A549 (cell line): ENCODE data around the gene NARS2. TPM values are rescaled to one million over a fixed set of nuclear protein-coding genes. Genes with fewer than 3 reads are reported as not detected.

Source experiments
- ATAC-seq, 2 experiments: fragments of 200-7000 bp in 1 of 2; fragments of >200 bp in 1 of 2; cut with Nextera tagmentation in 1 of 2; cut with Tn5 transposase in 1 of 2; 3 replicates each; pipeline versions ENCODE4 v1.8.0 to v1.9.1; 2018 to 2020; ENCODE audit warnings: mild to moderate bottlenecking in 1 of 2, moderate library complexity in 1 of 2
- CTCF ChIA-PET: fragments of 300-600 bp; sonication (Branson Sonifier 250); formaldehyde crosslinking; extraction: SDS; loops from one replicate; lab custom pipeline; 2021; ENCODE audit warnings: antibody characterized with exemption, inconsistent platforms; lab: Yijun Ruan, JAX
- POLR2A ChIA-PET: fragments of 350-600 bp; formaldehyde crosslinking; extraction: SDS; loops from one replicate; lab custom pipeline; 2021; ENCODE audit warnings: antibody characterized with exemption, inconsistent platforms; lab: Yijun Ruan, JAX
- DNase-seq, 2 experiments: peaks; one replicate each; pipeline versions ENCODE4 v3.0.0 to v3.0.0-alpha.2; 2011 to 2016; ENCODE audit warnings: low read depth in 1 of 2, low spot score in 1 of 2
- FAIRE-seq: peaks from 2 replicates; lab custom pipeline; 2011; peaks lifted over from hg19 to GRCh38; lab: Jason Lieb, UNC
- H3K27ac ChIP-seq, 2 experiments: fragments of >200 bp; sonication (Bioruptor Twin); formaldehyde crosslinking; 3 replicates each; pipeline ENCODE4 v1.5.1; 2016 to 2017
- H3K4me1 ChIP-seq: fragments of >200 bp; sonication (Bioruptor Twin); formaldehyde crosslinking; 3 replicates; pipeline ENCODE4 v1.6.1; 2016
- H3K4me2 ChIP-seq: fragments of >200 bp; sonication (Bioruptor Twin); formaldehyde crosslinking; 3 replicates; pipeline ENCODE4 v1.6.1; 2016
- H3K4me3 ChIP-seq: fragments of >200 bp; sonication (Bioruptor Twin); formaldehyde crosslinking; 3 replicates; pipeline ENCODE4 v1.5.1; 2016
- H3K9me3 ChIP-seq: fragments of >200 bp; sonication (Bioruptor Twin); formaldehyde crosslinking; 3 replicates; pipeline ENCODE4 v1.6.1; 2016
- ATOH8 ChIP-seq: fragments of 250-450 bp; sonication (Bioruptor Pico); IDR thresholded peaks from 2 replicates; pipeline ENCODE4 v1.5.0; 2020; ENCODE audit warnings: low read depth, mild to moderate bottlenecking, moderate library complexity
- BCL3 ChIP-seq: fragments of >200 bp; sonication (Bioruptor Twin); formaldehyde crosslinking; IDR thresholded peaks from 3 replicates; pipeline ENCODE4 v1.6.1; 2016
- BHLHE40 ChIP-seq: IDR thresholded peaks from 2 replicates; pipeline ENCODE4 v1.6.1; 2012; ENCODE audit warnings: low read depth, low read length, inconsistent platforms
- CBX2 ChIP-seq: fragments of 200-600 bp; sonication (generic); IDR thresholded peaks from 2 replicates; pipeline ENCODE4 v1.6.1; 2016; ENCODE audit warnings: low read depth, mild to moderate bottlenecking, borderline replicate concordance
- CBX8 ChIP-seq: fragments of 200-600 bp; sonication (generic); IDR thresholded peaks from 2 replicates; pipeline ENCODE4 v1.6.1; 2016
- CEBPB ChIP-seq, 2 experiments: fragments of >200 bp in 1 of 2; sonication (Bioruptor Twin) in 1 of 2; formaldehyde crosslinking in 1 of 2; IDR thresholded peaks; 2 replicates each; pipeline ENCODE4 v1.6.1; 2012 to 2016
- CHD4 ChIP-seq: fragments of 200-600 bp; sonication (generic); IDR thresholded peaks from 2 replicates; pipeline ENCODE4 v1.6.1; 2016; ENCODE audit warnings: antibody characterized with exemption, mild to moderate bottlenecking, borderline replicate concordance
- CTCF ChIP-seq: fragments of >200 bp; sonication (Bioruptor Twin); formaldehyde crosslinking; IDR thresholded peaks from 3 replicates; pipeline ENCODE4 v1.5.1; 2016
- EHMT2 ChIP-seq: fragments of 200-600 bp; sonication (generic); IDR thresholded peaks from 2 replicates; pipeline ENCODE4 v1.6.1; 2016; ENCODE audit warnings: antibody characterized with exemption, low read depth, mild to moderate bottlenecking, moderate library complexity
- EP300 ChIP-seq, 2 experiments: fragments of >200 bp; sonication (Bioruptor Twin); formaldehyde crosslinking; IDR thresholded peaks; 2 replicates in 1 of 2; 3 replicates in 1 of 2; pipeline ENCODE4 v1.6.1; 2016 to 2017
- FOSB ChIP-seq: fragments of 250-450 bp; sonication (Bioruptor Pico); IDR thresholded peaks from 2 replicates; pipeline ENCODE4 v1.5.0; 2020; ENCODE audit warnings: mild to moderate bottlenecking, moderate library complexity
- HES2 ChIP-seq: fragments of >200 bp; sonication (Bioruptor Twin); formaldehyde crosslinking; IDR thresholded peaks from 2 replicates; pipeline ENCODE4 v1.6.1; 2016
- HOXB5 ChIP-seq: fragments of 250-450 bp; sonication (Bioruptor Pico); IDR thresholded peaks from 2 replicates; pipeline ENCODE4 v1.5.0; 2020; ENCODE audit warnings: mild to moderate bottlenecking, moderate library complexity
- JUN ChIP-seq, 2 experiments: fragments of >200 bp; sonication (Bioruptor Twin); formaldehyde crosslinking; IDR thresholded peaks; 2 replicates in 1 of 2; 3 replicates in 1 of 2; pipeline ENCODE4 v1.6.1; 2016 to 2017
- JUNB ChIP-seq: fragments of >200 bp; sonication (Bioruptor Twin); formaldehyde crosslinking; IDR thresholded peaks from 2 replicates; pipeline ENCODE4 v1.6.1; 2016
- MAFK ChIP-seq: fragments of 450-650 bp; IDR thresholded peaks from 2 replicates; pipeline ENCODE4 v1.6.1; 2014; ENCODE audit not compliant: partially characterized antibody
- MAZ ChIP-seq: fragments of 150-350 bp; IDR thresholded peaks from 2 replicates; pipeline ENCODE4 v1.6.1; 2014; ENCODE audit warnings: antibody characterized with exemption, low read depth, low read length, borderline replicate concordance
- MYC ChIP-seq: IDR thresholded peaks from 2 replicates; pipeline ENCODE4 v1.6.1; 2012; ENCODE audit warnings: mild to moderate bottlenecking, inconsistent platforms, low read length, improper control_type of control experiment, borderline replicate concordance
- NFE2L2 ChIP-seq: fragments of 150-350 bp; conservative IDR thresholded peaks from 2 replicates; pipeline ENCODE4 v1.6.1; 2014; ENCODE audit warnings: low read length
- NR3C1 ChIP-seq: fragments of >200 bp; sonication (Bioruptor Twin); formaldehyde crosslinking; IDR thresholded peaks from 3 replicates; pipeline ENCODE4 v1.6.1; 2017
- PHF8 ChIP-seq: fragments of 200-600 bp; sonication (generic); IDR thresholded peaks from 2 replicates; pipeline ENCODE4 v1.6.1; 2016; ENCODE audit warnings: low read depth, mild to moderate bottlenecking, antibody characterized with exemption, moderate library complexity, borderline replicate concordance
- POLR2A ChIP-seq: IDR thresholded peaks from 2 replicates; pipeline ENCODE4 v1.6.1; 2012; ENCODE audit warnings: mild to moderate bottlenecking, low read length
- RAD21 ChIP-seq, 2 experiments: fragments of >200 bp in 1 of 2; sonication (Bioruptor Twin) in 1 of 2; formaldehyde crosslinking in 1 of 2; IDR thresholded peaks in 1 of 2; conservative IDR thresholded peaks in 1 of 2; 2 replicates in 1 of 2; 3 replicates in 1 of 2; pipeline ENCODE4 v1.6.1; 2012 to 2018; ENCODE audit warnings: inconsistent platforms in 1 of 2
- RARB ChIP-seq: fragments of 250-450 bp; sonication (Bioruptor Pico); IDR thresholded peaks from 2 replicates; pipeline ENCODE4 v1.8.0; 2021; ENCODE audit warnings: mild to moderate bottlenecking, moderate library complexity
- SMC3 ChIP-seq: fragments of >200 bp; sonication (Bioruptor Twin); formaldehyde crosslinking; IDR thresholded peaks from 3 replicates; pipeline ENCODE4 v1.6.1; 2018; ENCODE audit warnings: inconsistent platforms
- USF2 ChIP-seq: fragments of 450-650 bp; IDR thresholded peaks from 2 replicates; pipeline ENCODE4 v1.6.1; 2014; ENCODE audit warnings: antibody characterized with exemption
- ZFP36 ChIP-seq: fragments of 450-650 bp; IDR thresholded peaks from 2 replicates; pipeline ENCODE4 v1.6.1; 2014; ENCODE audit warnings: borderline replicate concordance; ENCODE audit not compliant: partially characterized antibody
- ZSCAN20 ChIP-seq: fragments of 250-450 bp; sonication (Bioruptor Pico); IDR thresholded peaks from 2 replicates; pipeline ENCODE4 v1.8.0; 2022; ENCODE audit warnings: mild to moderate bottlenecking, moderate library complexity
- WGBS: methylation state at CpG from one replicate; pipeline ENCODE4 v1.1.6; 2017; ENCODE audit errors: missing lambda C conversion rate; 5-methylcytosine and 5-hydroxymethylcytosine counted together
- polyA plus RNA-seq, 4 experiments: library from polyadenylated mRNA; depleted of rRNA in 3 of 4; stranded (reverse); fragments of >200 nt; fragmentation: RNase III in 1 of 4; extraction: RNeasy Plus Mini Kit Qiagen cat#74134 plus additional on column Dnase treatment in 1 of 4; gene quantifications; 2 replicates in 3 of 4; 3 replicates in 1 of 4; pipeline ENCODE4 v1.2.3, GENCODE V29; 2011 to 2017

Gene NARS2
- polyA plus RNA-seq, 2 of the 4 experiments (the other 2 are of a cell fraction), result 29.7 to 57.7 TPM

GRCh38 chr11:78420255-78420764 lies 154.4 kb downstream of the NARS2 start:
- peak overlapping the region; percentile 35 for H3K4me3 ChIP-seq
- TF ChIP-seq BHLHE40 (no peak), BCL3 (no peak), JUNB (no peak), RAD21 (conservative IDR thresholded peaks at IDR 0.05 in 1 of 2, IDR thresholded peaks at IDR 0.05 in 1 of 2) (peak; percentile 48; a peak in 4 of 5 replicates), RARB (CRISPR knock-in tag) (no peak), SMC3 (peak; percentile 27; the same call in 1 of the 3 replicates), NFE2L2 (no peak), CHD4 (no peak), ATOH8 (CRISPR knock-in tag) (no peak), CTCF (peak; percentile 59)
- TF ChIP-seq, all 56 proteins: peak for 3
- H3K9me3 ChIP-seq, result no peaks in the 10 kb centered on the region
- peak overlapping the region; percentile 49 to 78; a peak in 5 of 6 replicates for H3K27ac ChIP-seq
- H3K4me1 ChIP-seq, result peaks cover 44% of the 10 kb centered on the region
- POLR2A ChIA-PET, result interaction anchor here (0.9 kb wide), 1 partner anchor 155 kb away, joined by 3 read pairs; no protein-coding TSS in a partner anchor
- peak; percentile 64 to 85 for DNase-seq
- FAIRE-seq, result no peak
- 4% methylated on average over 9 of the region's 9 CpGs for WGBS
- CTCF ChIA-PET, result interaction anchor here (0.7 to 5.9 kb wide), 9 partner anchors 8 to 154 kb away, joined by 3 to 63 read pairs (median 4); partner anchors contain the start of gene NARS2
- H3K4me2 ChIP-seq, result peak overlapping the region; percentile 82
- peak; percentile 5 to 34 for ATAC-seq

- WGBS, result 15% methylated on average over 5 of the region's 5 CpGs
- CTCF ChIA-PET, result interaction anchor here (0.6 to 5.9 kb wide), 8 partner anchors 11 to 197 kb away, joined by 3 to 63 read pairs (median 4); partner anchors contain the start of gene NARS2
- POLR2A ChIA-PET, result interaction anchor here (0.9 to 3.1 kb wide), 2 partner anchors 156 to 280 kb away, joined by 3 to 8 read pairs; partner anchors contain the start of gene ALG8
- Histone ChIP-seq H3K4me1 (peaks cover 36% of the 10 kb centered on the region), H3K27ac (peak overlapping the region in 1 of 2 experiments; percentile 78; a peak in 2 of 6 replicates), H3K4me2 (peak overlapping the region; percentile 82), H3K4me3 (no peak overlapping the region), H3K9me3 (no peaks in the 10 kb centered on the region)
- DNase-seq (peak; percentile 24 to 71), FAIRE-seq (no peak), ATAC-seq (peak; percentile 24 to 39)
- TF ChIP-seq ZSCAN20 (CRISPR knock-in tag), result no peak
- peak; percentile 33 for TF ChIP-seq MAFK
- TF ChIP-seq POLR2A, result no peak
- TF ChIP-seq PHF8, result no peak
- peak; percentile 41; the same call in 1 of the 2 replicates for TF ChIP-seq JUNB
- 0 out of 5 replicates have a peak, but pooled peaks of 1 of the 2 experiments have one; percentile 19 for TF ChIP-seq JUN (IDR thresholded peaks at IDR 0.05)
- TF ChIP-seq EP300 (IDR thresholded peaks at IDR 0.05), result no peak; a peak in 1 of 5 replicates
- TF ChIP-seq FOSB (CRISPR knock-in tag), result no peak
- TF ChIP-seq MYC, result no peak
- TF ChIP-seq ZFP36, result no peak
- no peak for TF ChIP-seq CTCF
- TF ChIP-seq CEBPB (IDR thresholded peaks at IDR 0.05), result peak; percentile 48 to 79; a peak in 3 of 4 replicates
- TF ChIP-seq USF2, result no peak
- no peak for TF ChIP-seq NR3C1
- no peak for TF ChIP-seq CBX8
- no peak for TF ChIP-seq CBX2
- no peak for TF ChIP-seq MAZ
- peak; percentile 50; the same call in 1 of the 2 replicates for TF ChIP-seq HES2
- no peak for TF ChIP-seq HOXB5 (CRISPR knock-in tag)
- TF ChIP-seq RARB (CRISPR knock-in tag), result no peak
- TF ChIP-seq EHMT2, result no peak
These were observed 155.3 kb downstream of the NARS2 start for GRCh38 chr11:78419327-78419726.
